HG02943 (cell line): ENCODE measurements around the gene MBOAT7.
A peak's percentile ranks its signal among the peaks of the same experiment; 100 is the strongest.
"Not testable (repeated sequence)": the region's sequence is repeated elsewhere in the genome, so short reads cannot be mapped to it uniquely, and the experiment has no call there.

ENCODE experiments used
- ATAC-seq: cut with Tn5 transposase; IDR thresholded peaks from one replicate; pipeline ENCODE4 v1.9.1; 2021; ENCODE audit warnings: mild to moderate bottlenecking, low read depth, moderate library complexity; ENCODE audit not compliant: unreplicated experiment

Gene MBOAT7

GRCh38 chr19:54209058-54209810 is 19.9 kb upstream of the MBOAT7 start:
- no peak for ATAC-seq

- ATAC-seq = no peak
Measured at GRCh38 chr19:54208784-54209057, 19.3 kb upstream of the MBOAT7 start.

- ATAC-seq = no peak
Measured at GRCh38 chr19:54207983-54208783, 18.8 kb upstream of the MBOAT7 start.

GRCh38 chr19:54207676-54207982 is 18.2 kb upstream of the MBOAT7 start:
- ATAC-seq = no peak

DNA sequence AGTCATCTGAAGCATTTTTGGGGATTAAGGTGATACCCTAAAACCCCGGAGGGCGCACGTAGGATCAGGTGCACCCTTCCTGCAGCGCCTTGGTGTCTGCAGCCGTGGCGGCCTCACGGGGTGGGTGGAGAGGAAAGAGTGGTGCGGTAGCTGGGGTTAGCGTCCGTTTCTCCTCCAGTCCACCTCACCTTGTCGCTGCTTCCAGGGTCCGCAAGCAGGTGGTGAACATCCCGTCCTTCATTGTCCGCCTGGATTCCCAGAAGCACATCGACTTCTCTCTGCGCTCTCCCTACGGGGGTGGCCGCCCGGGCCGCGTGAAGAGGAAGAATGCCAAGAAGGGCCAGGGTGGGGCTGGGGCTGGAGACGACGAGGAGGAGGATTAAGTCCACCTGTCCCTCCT is 17.8 kb upstream of the MBOAT7 start:
- not testable (repeated sequence) for ATAC-seq

GRCh38 chr19:54206831-54207177 is 17.4 kb upstream of the MBOAT7 start:
- ATAC-seq = no peak

GRCh38 chr19:54206030-54206830 is 16.9 kb upstream of the MBOAT7 start:
- ATAC-seq = no peak

GRCh38 chr19:54204767-54205468 is 15.5 kb upstream of the MBOAT7 start:
- no peak for ATAC-seq

- no peak for ATAC-seq
Measured at GRCh38 chr19:54203151-54203611, 13.8 kb upstream of the MBOAT7 start.

DNA sequence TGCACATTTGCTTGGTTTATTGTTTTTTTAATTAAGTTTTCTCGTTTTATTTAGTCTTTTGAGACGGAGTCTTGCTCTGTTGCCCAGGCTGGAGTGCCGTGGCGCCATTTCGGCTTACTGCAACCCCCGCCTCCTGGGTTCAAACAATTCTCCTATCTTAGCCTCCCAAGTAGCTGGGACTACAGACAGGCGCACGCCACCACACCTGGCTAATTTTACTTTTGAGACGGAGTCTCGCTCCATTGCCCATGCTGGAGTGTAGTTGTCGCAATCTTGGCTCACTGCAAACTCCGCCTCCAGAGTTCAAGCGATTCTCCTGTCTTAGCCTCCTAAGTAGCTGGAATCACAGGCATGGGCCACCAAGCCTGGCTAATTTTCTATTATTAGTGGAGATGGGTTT is 12.6 kb upstream of the MBOAT7 start:
- no peak for ATAC-seq

- no peak for ATAC-seq
Measured at GRCh38 chr19:54201172-54201701, 11.9 kb upstream of the MBOAT7 start.

DNA sequence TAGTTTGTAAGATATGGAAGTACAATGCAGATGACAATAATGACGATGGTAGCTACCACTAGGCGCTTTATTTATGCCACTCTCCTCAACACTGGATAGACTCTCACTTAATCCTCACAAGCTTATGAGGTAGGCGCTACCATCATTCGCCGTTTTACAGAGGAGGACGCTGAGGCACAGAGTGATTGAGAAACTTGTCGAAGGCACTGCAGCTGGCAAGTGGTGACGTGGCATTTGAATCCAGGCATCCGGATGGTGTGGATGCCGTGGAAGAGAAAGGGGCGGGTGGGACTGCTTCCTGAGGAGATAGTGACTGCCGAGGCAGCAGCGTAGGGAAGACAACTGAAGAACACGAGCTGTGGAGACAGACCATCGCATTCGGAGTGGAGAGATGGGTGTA is 10.0 kb upstream of the MBOAT7 start:
- no peak for ATAC-seq

GRCh38 chr19:54197121-54197520 is 7.7 kb upstream of the MBOAT7 start:
- no peak for ATAC-seq

DNA sequence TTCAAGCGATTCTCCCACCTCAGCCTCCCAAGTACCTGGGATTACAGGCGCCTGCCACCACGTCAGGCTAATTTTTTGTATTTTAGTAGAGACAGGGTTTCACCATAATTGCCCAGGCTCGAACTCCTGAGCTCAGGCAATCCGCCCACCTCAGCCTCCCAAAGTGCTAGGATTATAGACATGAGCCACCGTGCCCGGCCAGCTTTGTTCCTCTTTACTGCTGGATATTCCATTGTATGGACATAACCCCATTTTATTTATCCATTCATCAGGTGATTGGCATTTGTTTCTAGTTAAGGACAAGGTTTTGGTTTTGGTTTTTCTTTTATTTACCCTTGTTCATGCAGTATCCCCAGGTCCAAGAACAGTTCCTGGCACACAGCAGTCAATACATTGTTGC is 7.2 kb upstream of the MBOAT7 start:
- no peak for ATAC-seq

DNA sequence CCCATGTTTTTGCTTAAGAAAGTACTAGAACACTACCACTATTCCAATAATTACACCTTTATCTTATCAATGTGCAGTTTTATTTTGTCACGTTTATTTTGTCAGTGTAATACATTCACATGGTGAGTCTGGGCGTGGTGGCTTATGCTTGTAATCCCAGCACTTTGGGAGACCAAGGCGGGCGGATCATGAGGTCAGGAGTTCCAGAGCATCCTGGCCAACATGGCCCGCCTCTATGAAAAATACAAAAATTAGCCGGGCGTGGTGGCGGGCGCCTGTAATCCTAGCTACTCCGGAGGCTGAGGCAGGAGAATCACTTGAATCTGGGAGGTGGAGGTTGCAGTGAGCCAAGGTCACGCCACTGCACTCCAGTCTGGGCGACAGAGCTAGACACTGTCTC is 5.1 kb upstream of the MBOAT7 start:
- ATAC-seq = not testable (repeated sequence)

GRCh38 chr19:54193011-54193410 is 3.6 kb upstream of the MBOAT7 start:
- no peak for ATAC-seq

DNA sequence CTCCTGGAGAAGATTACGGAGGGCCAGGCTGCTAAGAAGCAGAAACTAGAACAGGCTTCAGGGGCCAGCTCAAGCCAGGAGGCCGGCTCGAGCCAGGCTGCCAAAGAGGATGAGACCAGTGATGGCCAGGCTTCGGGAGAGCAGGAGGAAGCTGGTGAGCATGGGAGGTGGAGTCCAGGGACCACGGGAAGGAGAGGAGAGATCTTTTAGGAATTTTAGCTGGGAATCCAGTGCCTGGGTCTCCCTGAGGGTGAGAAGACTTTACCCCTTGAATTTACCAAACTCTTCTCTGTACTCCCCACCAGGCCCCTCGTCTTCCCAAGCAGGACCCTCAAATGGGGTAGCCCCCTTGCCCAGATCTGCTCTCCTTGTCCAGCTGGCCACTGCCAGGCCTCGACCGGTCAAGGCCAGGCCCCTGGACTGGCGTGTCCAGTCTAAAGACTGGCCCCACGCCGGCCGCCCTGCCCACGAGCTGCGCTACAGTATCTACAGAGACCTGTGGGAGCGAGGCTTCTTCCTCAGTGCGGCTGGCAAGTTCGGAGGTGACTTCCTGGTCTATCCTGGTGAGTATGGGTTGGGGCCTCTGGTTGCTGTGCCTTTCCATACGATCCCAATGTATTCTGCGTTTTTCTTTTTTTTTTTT is 2.6 kb upstream of the MBOAT7 start:
- no peak for ATAC-seq

GRCh38 chr19:54191011-54191810 is 1.8 kb upstream of the MBOAT7 start, which contains the start of gene TSEN34:
Gene TSEN34 (plus strand): TSS chr19:54191308. CDS start chr19:54191365, 57 bp downstream.
- peak; percentile 21 for ATAC-seq

GRCh38 chr19:54190503-54191010 is 1.2 kb upstream of the MBOAT7 start:
- ATAC-seq = peak; percentile 46
